Measurements from ENCODE around the gene PARD3. TPM values are rescaled to one million over a fixed set of nuclear protein-coding genes. Genes with fewer than 3 reads are reported as not detected.

PARD3 gene
- total RNA-seq, 2 donors from 2014 or later: 32.0 to 61.9 TPM

DNA sequence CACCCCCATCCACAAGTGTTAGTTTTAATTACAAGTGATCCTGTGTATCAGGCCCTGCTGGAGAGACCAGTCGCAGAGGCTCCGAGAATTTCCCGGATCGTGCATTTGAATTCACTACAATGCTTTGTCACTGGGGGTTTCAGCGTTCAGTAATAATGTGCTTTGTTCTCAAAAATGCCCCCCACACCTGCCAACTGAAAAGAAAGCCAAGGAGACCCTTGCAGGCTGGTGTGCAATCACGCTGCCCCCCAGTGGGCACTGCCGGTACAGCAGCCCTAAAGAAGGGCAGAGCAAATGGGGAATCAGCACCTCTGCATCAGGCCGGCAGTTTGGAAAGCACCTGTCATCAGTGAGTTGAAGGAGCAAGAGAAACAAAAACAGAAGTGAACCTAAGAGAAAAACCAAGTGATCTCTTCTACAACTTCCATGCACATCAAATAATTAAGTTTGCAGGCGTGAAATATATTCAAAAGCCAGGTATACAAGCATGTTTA is 177.6 kb downstream of the PARD3 start:
- Histone ChIP-seq H3K4me3 (no peak overlapping the region), H3K9me3 (no peaks in the 10 kb centered on the region), H3K27me3 (replicated peaks; ENCODE audit: insufficient read depth) (no peaks in the 10 kb centered on the region), H3K27ac (no peak overlapping the region), H3K4me1 (replicated peaks) (peaks cover 6% of the 10 kb centered on the region), H3K36me3 (no peaks in the 10 kb centered on the region)
- 31% methylated on average over 9 of the region's 9 CpGs for WGBS
- TF ChIP-seq POLR2A (IDR thresholded peaks at IDR 0.05) (no peak), CTCF (IDR thresholded peaks at IDR 0.05) (peak; percentile 80 to 92 (median 83)), POLR2AphosphoS5 (IDR thresholded peaks at IDR 0.05) (no peak)
- intact Hi-C loops (cut with DNase I): loop anchor here (5.0 to 10.0 kb wide), 2 partner anchors 523 to 1445 kb away; no protein-coding TSS in a partner anchor
- DNase-seq (ENCODE audit: low spot score): peak; percentile 52

DNA sequence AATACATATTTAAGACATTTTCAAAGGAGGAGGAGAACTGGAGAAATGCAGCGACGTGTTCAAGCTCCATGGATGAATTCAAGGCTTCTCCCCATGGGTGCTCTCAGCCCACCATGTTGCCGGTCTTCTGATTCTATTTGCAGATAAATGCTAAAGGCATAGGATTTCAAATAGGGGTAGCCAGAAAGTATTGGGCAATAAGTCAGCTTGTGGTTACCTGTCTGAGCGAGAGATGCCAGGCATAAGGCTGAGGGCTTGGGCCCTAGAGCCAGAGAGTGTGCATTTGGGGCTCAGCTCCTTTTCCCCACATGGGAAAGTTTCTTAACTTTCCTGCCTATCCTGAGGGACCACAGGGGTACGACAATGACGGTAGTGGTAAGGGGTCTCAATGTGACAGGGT is 180.0 kb downstream of the PARD3 start:
- H3K36me3 ChIP-seq: no peaks in the 10 kb centered on the region
- intact Hi-C loops (cut with DNase I): loop anchor here (5.0 to 10.0 kb wide), 2 partner anchors 520 to 1443 kb away; no protein-coding TSS in a partner anchor
- no peak overlapping the region for H3K27ac ChIP-seq
- DNase-seq (ENCODE audit: low spot score): no peak
- WGBS: 90% methylated on average over 6 of the region's 6 CpGs
- TF ChIP-seq POLR2AphosphoS5 (IDR thresholded peaks at IDR 0.05): no peak
- TF ChIP-seq CTCF (IDR thresholded peaks at IDR 0.05): no peak
- TF ChIP-seq POLR2A (IDR thresholded peaks at IDR 0.05): no peak
- H3K9me3 ChIP-seq: no peaks in the 10 kb centered on the region
- no peak overlapping the region for H3K4me3 ChIP-seq
- H3K4me1 ChIP-seq (replicated peaks): no peaks in the 10 kb centered on the region
- H3K27me3 ChIP-seq (replicated peaks; ENCODE audit: insufficient read depth): no peaks in the 10 kb centered on the region

DNA sequence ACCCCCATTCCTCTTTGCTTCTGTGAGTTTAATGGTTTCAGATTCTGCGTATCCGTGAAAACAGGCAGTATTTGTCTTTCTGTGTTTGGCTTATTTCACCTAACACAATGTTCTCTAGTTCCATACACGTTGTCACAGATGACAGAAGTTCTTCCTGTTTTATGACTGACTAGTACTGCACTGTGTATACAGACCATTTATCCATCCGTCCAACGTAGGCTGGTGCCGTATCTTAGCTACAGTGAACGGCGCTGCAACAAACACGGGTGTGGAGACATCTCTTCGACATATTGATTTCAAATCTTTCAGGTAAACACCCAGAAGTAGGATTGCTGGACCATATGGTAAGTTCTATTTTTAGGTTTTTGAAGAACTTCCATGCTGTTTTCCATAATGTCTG is 181.7 kb downstream of the PARD3 start:
- Histone ChIP-seq H3K9me3 (no peaks in the 10 kb centered on the region), H3K27me3 (replicated peaks; ENCODE audit: insufficient read depth) (no peaks in the 10 kb centered on the region), H3K27ac (peak overlapping the region in 1 of 2 donors; percentile 59), H3K4me3 (no peak overlapping the region), H3K4me1 (replicated peaks) (peaks cover under 1% of the 10 kb centered on the region), H3K36me3 (no peaks in the 10 kb centered on the region)
- WGBS: 58% methylated on average over 10 of the region's 10 CpGs
- peak; percentile 51 for DNase-seq (ENCODE audit: low spot score)
- TF ChIP-seq POLR2A (IDR thresholded peaks at IDR 0.05) (no peak), CTCF (IDR thresholded peaks at IDR 0.05) (no peak), POLR2AphosphoS5 (IDR thresholded peaks at IDR 0.05) (peak; percentile 75)
- intact Hi-C loops (cut with DNase I): loop anchor here (10.0 kb wide), 1 partner anchor 519 kb away; no protein-coding TSS in a partner anchor

- H3K4me1 ChIP-seq (replicated peaks): peaks cover 6% of the 10 kb centered on the region
- 86% methylated on average over 5 of the region's 5 CpGs for WGBS
- no peak overlapping the region for H3K27ac ChIP-seq
- H3K36me3 ChIP-seq: no peaks in the 10 kb centered on the region
- TF ChIP-seq POLR2AphosphoS5 (IDR thresholded peaks at IDR 0.05): no peak
- TF ChIP-seq POLR2A (IDR thresholded peaks at IDR 0.05): no peak
- TF ChIP-seq CTCF (IDR thresholded peaks at IDR 0.05): no peak
- H3K27me3 ChIP-seq (replicated peaks; ENCODE audit: insufficient read depth): no peaks in the 10 kb centered on the region
- no peaks in the 10 kb centered on the region for H3K9me3 ChIP-seq
- H3K4me3 ChIP-seq: no peak overlapping the region
- intact Hi-C loops (cut with DNase I): no loop called here
- no peak for DNase-seq (ENCODE audit: low spot score)
Measured at GRCh38 chr10:34629084-34629483, 186.0 kb downstream of the PARD3 start.

DNA sequence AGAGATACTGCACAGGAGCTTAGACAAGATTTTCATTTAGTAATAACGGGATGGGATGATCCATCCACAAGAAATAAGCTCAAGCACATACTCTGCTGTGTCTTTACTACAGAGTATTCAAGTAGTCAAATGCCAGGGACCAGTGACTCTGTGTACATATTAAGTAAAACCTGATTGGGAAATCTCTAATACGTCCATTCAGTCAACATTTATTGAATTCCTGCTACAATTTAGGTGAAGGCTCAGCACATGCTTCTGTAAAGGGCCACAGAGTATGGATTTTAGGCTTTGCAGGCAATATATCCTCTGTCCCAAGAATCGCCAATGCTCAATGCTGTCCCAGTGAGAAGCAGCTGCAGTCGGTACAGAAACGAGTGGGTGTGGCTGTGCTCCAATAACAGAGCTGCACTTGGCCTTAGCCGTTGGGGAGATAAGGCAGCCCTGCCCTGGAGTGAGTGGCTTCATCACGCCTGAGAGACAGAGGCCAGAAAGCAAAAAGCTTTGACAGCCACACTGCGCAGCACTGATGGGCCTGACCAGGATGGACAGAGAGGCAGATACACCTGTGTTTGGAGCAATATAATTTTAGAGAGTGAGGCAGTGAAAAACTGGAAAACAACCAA is 186.8 kb downstream of the PARD3 start:
- intact Hi-C loops (cut with DNase I): no loop called here
- H3K4me1 ChIP-seq (replicated peaks): peaks cover 6% of the 10 kb centered on the region
- H3K36me3 ChIP-seq: no peaks in the 10 kb centered on the region
- WGBS: 40% methylated on average over 8 of the region's 8 CpGs
- no peak overlapping the region for H3K4me3 ChIP-seq
- TF ChIP-seq CTCF (IDR thresholded peaks at IDR 0.05): no peak
- TF ChIP-seq POLR2AphosphoS5 (IDR thresholded peaks at IDR 0.05): no peak
- TF ChIP-seq POLR2A (IDR thresholded peaks at IDR 0.05): no peak
- H3K27ac ChIP-seq: no peak overlapping the region
- H3K9me3 ChIP-seq: no peaks in the 10 kb centered on the region
- DNase-seq (ENCODE audit: low spot score): no peak
- no peaks in the 10 kb centered on the region for H3K27me3 ChIP-seq (replicated peaks; ENCODE audit: insufficient read depth)
